Measurements from ENCODE around the gene RASAL2. TPM values are rescaled to one million over a fixed set of nuclear protein-coding genes. Genes with fewer than 3 reads are reported as not detected.

Gene RASAL2
- total and polyA plus RNA-seq, 2 donors (not counting 1 experiment from before 2014, with no cell fraction given), result 0.12 TPM; not detected in 1

- Histone ChIP-seq H3K4me3 (ENCODE audit: control extremely low read depth in 1 of 5, extremely low read depth in 1 of 5, insufficient read depth in 1 of 5, low read depth in 2 of 5, low read length in 4 of 5) (no peak overlapping the region), H3K4me2 (replicated peaks; ENCODE audit: low read depth, low read length, poor library complexity, severe bottlenecking) (no peak overlapping the region), H3K27ac (ENCODE audit: low read length in 2 of 2) (no peak overlapping the region), H2AFZ (ENCODE audit: insufficient read depth, low read depth, low read length, poor library complexity, severe bottlenecking) (no peak overlapping the region), H3K9ac (ENCODE audit: low read length) (no peak overlapping the region), H3K4me1 (ENCODE audit: control insufficient read depth in 2 of 2, insufficient read depth in 2 of 2, low read length in 2 of 2) (no peaks in the 10 kb centered on the region), H3K9me3 (ENCODE audit: control extremely low read depth in 1 of 3, control insufficient read depth in 2 of 3, insufficient read depth in 1 of 3, low read length in 2 of 3) (no peaks in the 10 kb centered on the region), H3K36me3 (replicated peaks in 1 of 2; ENCODE audit: control extremely low read depth in 1 of 2, control insufficient read depth in 1 of 2, extremely low read depth in 1 of 2, insufficient read depth in 2 of 2, low read length in 1 of 2) (no peaks in the 10 kb centered on the region), H4K20me1 (ENCODE audit: control insufficient read depth, insufficient read depth, low read length, poor library complexity, severe bottlenecking) (no peaks in the 10 kb centered on the region), H3K79me2 (ENCODE audit: control insufficient read depth, insufficient read depth, low read length) (no peaks in the 10 kb centered on the region), H3K27me3 (replicated peaks in 1 of 4; ENCODE audit: control extremely low read depth in 1 of 4, control insufficient read depth in 3 of 4, insufficient read depth in 4 of 4, low read length in 3 of 4) (peaks cover 0 to 2% (median 0%) of the 10 kb centered on the region in 4 experiments)
- POLR2A ChIA-PET, result no interaction called here
- Mint-ChIP-seq H3K4me3 (no peak overlapping the region), H3K9me3 (ENCODE audit: insufficient read depth) (no peaks in the 10 kb centered on the region), H3K27ac (no peak overlapping the region), H3K27me3 (peaks cover 8% of the 10 kb centered on the region), H3K4me1 (no peaks in the 10 kb centered on the region)
- CTCF ChIA-PET, result no interaction called here
- intact Hi-C loops (cut with micrococcal nuclease), result no loop called here
- WGBS (ENCODE audit: insufficient coverage), result no CpG with 5 or more reads among the region's 1 CpG
- ATAC-seq (ENCODE audit: low read depth) (no peak), DNase-seq (no peak)
- TF ChIP-seq, protein P1, sequence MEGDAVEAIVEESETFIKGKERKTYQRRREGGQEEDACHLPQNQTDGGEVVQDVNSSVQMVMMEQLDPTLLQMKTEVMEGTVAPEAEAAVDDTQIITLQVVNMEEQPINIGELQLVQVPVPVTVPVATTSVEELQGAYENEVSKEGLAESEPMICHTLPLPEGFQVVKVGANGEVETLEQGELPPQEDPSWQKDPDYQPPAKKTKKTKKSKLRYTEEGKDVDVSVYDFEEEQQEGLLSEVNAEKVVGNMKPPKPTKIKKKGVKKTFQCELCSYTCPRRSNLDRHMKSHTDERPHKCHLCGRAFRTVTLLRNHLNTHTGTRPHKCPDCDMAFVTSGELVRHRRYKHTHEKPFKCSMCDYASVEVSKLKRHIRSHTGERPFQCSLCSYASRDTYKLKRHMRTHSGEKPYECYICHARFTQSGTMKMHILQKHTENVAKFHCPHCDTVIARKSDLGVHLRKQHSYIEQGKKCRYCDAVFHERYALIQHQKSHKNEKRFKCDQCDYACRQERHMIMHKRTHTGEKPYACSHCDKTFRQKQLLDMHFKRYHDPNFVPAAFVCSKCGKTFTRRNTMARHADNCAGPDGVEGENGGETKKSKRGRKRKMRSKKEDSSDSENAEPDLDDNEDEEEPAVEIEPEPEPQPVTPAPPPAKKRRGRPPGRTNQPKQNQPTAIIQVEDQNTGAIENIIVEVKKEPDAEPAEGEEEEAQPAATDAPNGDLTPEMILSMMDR (IDR thresholded peaks at IDR 0.05), result no peak
- TF ChIP-seq EZH2 (IDR thresholded peaks at IDR 0.05; ENCODE audit: borderline replicate concordance, insufficient read depth, low read depth, low read length, poor library complexity, severe bottlenecking), result no peak
Measured at GRCh38 chr1:178107823-178108222, 13.9 kb downstream of the RASAL2 start.

DNA sequence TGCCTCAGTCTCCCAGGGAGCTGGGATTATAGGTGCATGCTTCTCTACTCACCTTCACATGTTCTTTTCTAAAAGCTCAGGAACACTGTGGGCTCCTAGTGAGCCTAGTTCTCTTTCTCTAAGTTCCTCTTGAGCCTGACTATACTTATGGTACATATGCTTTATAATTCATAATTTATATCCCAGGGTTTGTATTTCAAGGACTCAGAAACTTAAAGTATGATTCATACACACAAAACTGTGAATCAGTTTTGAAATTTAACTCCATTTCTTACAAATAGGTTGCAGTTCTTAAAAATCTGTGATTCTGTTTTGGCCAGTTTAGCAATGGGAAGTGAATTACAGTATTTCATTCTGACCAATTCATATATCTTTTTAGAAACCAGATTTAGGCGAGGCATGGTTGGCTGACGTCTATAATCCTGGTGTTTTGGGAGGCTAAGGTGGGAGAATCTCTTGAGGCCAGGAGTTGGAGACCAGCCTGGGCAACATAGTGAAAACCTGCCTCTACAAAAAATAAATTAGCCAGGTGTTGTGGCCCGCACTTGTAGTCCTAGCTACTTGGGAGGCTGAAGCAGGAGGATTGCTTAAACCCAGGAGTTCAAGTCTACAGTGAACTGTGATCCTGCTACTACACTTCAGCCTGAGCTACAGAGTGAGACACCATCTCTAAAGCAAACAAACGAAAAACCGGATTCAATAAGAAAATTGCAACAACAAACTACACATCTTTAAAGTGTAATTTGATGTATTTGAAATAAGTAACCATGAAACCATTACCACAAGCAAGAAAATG is 15.6 kb downstream of the RASAL2 start:
- Mint-ChIP-seq H3K4me1 (no peaks in the 10 kb centered on the region), H3K9me3 (ENCODE audit: insufficient read depth) (no peaks in the 10 kb centered on the region), H3K4me3 (no peak overlapping the region), H3K27me3 (peaks cover 7% of the 10 kb centered on the region), H3K27ac (no peak overlapping the region)
- Histone ChIP-seq H3K4me1 (ENCODE audit: control insufficient read depth in 2 of 2, insufficient read depth in 2 of 2, low read length in 2 of 2) (no peaks in the 10 kb centered on the region), H3K9ac (ENCODE audit: low read length) (no peak overlapping the region), H2AFZ (ENCODE audit: insufficient read depth, low read depth, low read length, poor library complexity, severe bottlenecking) (no peak overlapping the region), H3K27ac (ENCODE audit: low read length in 2 of 2) (no peak overlapping the region), H3K36me3 (replicated peaks in 1 of 2; ENCODE audit: control extremely low read depth in 1 of 2, control insufficient read depth in 1 of 2, extremely low read depth in 1 of 2, insufficient read depth in 2 of 2, low read length in 1 of 2) (no peaks in the 10 kb centered on the region), H3K27me3 (replicated peaks in 1 of 4; ENCODE audit: control extremely low read depth in 1 of 4, control insufficient read depth in 3 of 4, insufficient read depth in 4 of 4, low read length in 3 of 4) (peaks cover 0 to 2% (median 0%) of the 10 kb centered on the region in 4 experiments), H3K4me3 (ENCODE audit: control extremely low read depth in 1 of 5, extremely low read depth in 1 of 5, insufficient read depth in 1 of 5, low read depth in 2 of 5, low read length in 4 of 5) (no peak overlapping the region), H4K20me1 (ENCODE audit: control insufficient read depth, insufficient read depth, low read length, poor library complexity, severe bottlenecking) (no peaks in the 10 kb centered on the region), H3K9me3 (ENCODE audit: control extremely low read depth in 1 of 3, control insufficient read depth in 2 of 3, insufficient read depth in 1 of 3, low read length in 2 of 3) (no peaks in the 10 kb centered on the region), H3K4me2 (replicated peaks; ENCODE audit: low read depth, low read length, poor library complexity, severe bottlenecking) (no peak overlapping the region), H3K79me2 (ENCODE audit: control insufficient read depth, insufficient read depth, low read length) (no peaks in the 10 kb centered on the region)
- ATAC-seq (ENCODE audit: low read depth), result no peak
- TF ChIP-seq, protein P1 (IDR thresholded peaks at IDR 0.05), result no peak
- TF ChIP-seq EZH2 (IDR thresholded peaks at IDR 0.05; ENCODE audit: borderline replicate concordance, insufficient read depth, low read depth, low read length, poor library complexity, severe bottlenecking), result no peak
- POLR2A ChIA-PET, result no interaction called here
- intact Hi-C loops (cut with micrococcal nuclease), result no loop called here
- CTCF ChIA-PET, result no interaction called here
- no CpG with 5 or more reads among the region's 5 CpGs for WGBS (ENCODE audit: insufficient coverage)
- no peak for DNase-seq
